MM.1S (cell line): ENCODE measurements around the gene ZCWPW1.

Source experiments
- CTCF ChIP-seq: fragments of 300-600 bp; sonication (generic); IDR thresholded peaks from 2 replicates; pipeline ENCODE4 v1.5.1; 2016; ENCODE audit warnings: antibody characterized with exemption, low read length, mixed read lengths
- EZH2 ChIP-seq: fragments of 300-600 bp; sonication (generic); optimal IDR thresholded peaks from 2 replicates; pipeline ENCODE3; 2017; ENCODE audit warnings: low read depth, mild to moderate bottlenecking, antibody characterized with exemption, low read length, mixed read lengths

- TF ChIP-seq CTCF (no peak), EZH2 (no peak)
These were observed 35.7 kb upstream of the ZCWPW1 start, which contains the start of gene SPACDR for GRCh38 chr7:100464210-100464660.
